Stimulated activated CD4-positive, alpha-beta T cell treated with anti-CD3 and anti-CD28 coated beads, Interleukin-15, amount 100 ng/mL, for 1 hour (primary cell): ENCODE measurements around the gene B3GAT1.

Source experiments
- DNase-seq, 2 donors: peaks; one replicate each; pipeline ENCODE4 v3.0.0-alpha.2; 2020; ENCODE audit warnings: low read depth in 1 of 2, low spot score in 1 of 2

The B3GAT1 gene

GRCh38 chr11:134339756-134340155 lies 72.3 kb downstream of the B3GAT1 start:
- DNase-seq = no peak

DNA sequence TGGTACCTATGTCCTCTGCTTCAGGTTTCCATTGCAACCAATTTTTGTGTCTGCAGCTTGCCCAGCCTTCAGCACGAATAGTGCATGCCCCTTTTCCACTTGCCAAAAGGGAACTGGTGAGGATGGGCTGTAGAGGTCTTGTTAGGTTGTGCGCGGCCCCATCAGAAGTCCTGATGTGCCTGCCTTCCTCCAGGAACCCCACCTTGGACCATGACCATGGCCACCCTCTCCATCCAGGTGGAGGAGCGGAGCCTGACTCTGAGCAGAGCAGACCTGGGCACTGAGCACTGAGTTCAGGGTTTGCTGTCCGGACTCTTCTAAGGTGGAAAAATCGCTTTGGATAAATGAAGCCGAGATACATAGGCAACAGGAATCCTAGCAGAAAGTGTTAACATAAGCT lies 73.4 kb downstream of the B3GAT1 start:
- DNase-seq = no peak

- no peak for DNase-seq
Observed at GRCh38 chr11:134338068-134338467, 74.0 kb downstream of the B3GAT1 start.

DNA sequence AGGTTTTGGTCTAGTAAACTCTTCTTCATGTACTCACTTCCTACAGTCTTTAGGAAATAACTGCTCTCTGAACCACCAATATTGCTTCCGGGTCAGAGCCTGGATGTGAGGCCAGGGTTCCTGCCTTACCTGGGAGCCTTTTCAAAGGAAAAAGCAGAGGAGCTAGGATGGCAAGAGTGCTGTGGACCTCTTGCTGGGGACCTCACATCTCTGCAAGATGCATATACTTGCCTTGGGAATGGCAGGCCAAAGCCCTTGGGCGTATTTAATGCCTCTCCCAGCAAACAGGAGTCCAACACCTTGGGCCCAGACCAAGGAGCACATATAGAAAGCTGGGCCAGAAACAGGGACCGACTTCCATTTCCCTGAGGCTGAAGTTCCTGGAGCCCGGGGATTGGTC lies 75.0 kb downstream of the B3GAT1 start:
- DNase-seq = no peak

GRCh38 chr11:134334796-134335571 lies 77.1 kb downstream of the B3GAT1 start:
- DNase-seq = no peak

- no peak for DNase-seq
Observed at GRCh38 chr11:134333946-134334345, 78.1 kb downstream of the B3GAT1 start.

DNA sequence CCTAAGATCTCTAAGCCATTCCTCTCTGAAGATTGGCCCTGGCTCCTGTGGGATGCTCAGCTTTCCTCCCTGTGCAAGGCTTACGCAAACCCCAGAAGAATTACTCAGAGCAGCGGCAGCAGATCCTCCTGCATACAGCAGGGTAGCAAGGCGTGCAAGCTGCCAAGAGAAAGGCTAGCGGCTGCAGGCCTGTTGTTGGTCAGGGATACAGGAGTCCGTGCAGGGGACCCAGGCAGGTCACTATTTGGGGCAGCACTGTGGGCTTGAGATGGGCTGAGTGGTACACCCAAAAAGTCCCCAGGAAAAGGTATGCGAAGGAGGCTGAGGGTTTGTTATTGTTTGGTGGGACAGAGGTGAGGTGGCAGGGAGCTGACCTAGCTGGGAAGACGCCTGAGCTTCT lies 78.7 kb downstream of the B3GAT1 start:
- DNase-seq = no peak

- no peak for DNase-seq
Observed at GRCh38 chr11:134332782-134333181, 79.3 kb downstream of the B3GAT1 start.

DNA sequence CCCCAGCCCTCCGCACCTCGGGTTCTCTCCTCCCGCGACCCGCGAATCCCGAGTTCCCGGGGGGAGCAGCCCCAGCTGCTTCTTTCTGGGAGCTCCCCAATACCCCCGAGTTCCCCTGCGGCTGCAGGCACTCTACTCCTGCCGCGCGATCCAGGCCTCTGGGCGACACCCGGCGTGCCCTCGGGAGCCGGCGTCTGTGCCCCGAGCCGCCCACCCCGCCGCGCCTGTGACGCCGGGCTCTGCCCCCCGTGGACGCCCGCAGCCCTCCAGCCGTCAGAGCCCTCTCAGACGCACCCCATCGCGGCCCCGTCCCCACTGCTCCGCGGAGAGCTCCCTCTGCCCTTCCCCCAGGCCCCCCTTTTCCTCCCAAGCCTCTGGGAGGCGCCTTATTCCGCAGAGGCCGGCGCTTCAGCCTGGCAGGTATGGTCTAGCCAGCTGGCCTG lies 79.8 kb downstream of the B3GAT1 start:
- DNase-seq = no peak

GRCh38 chr11:134331354-134332188 lies 80.5 kb downstream of the B3GAT1 start, which contains the start of gene GLB1L2:
GLB1L2 (plus strand) TSS chr11:134331988; CDS start chr11:134332062, 74 bp downstream.
- peak; percentile 68 to 70 for DNase-seq

GRCh38 chr11:134330611-134331353 lies 81.3 kb downstream of the B3GAT1 start:
- no peak for DNase-seq
